GM23338 (cell line): ENCODE results near the gene SIRT4. TPM values are rescaled to one million over a fixed set of nuclear protein-coding genes. Genes with fewer than 3 reads are reported as not detected.

Source experiments
- ATAC-seq: fragments of 200-7000 bp; cut with Tn5 transposase; 3 replicates; pipeline ENCODE4 v1.9.1; 2020
- DNase-seq: peaks from one replicate; pipeline ENCODE4 v3.0.0-alpha.2; 2015; ENCODE audit warnings: low spot score
- H2AFZ ChIP-seq: fragments of 200-600 bp; sonication (generic); 2 replicates; pipeline ENCODE4 v1.8.0; 2016; ENCODE audit warnings: antibody characterized with exemption, mild to moderate bottlenecking, moderate library complexity
- H3F3A ChIP-seq: fragments of 200-600 bp; sonication (generic); replicated peaks from 2 replicates; pipeline ENCODE4 v1.8.0; 2017; ENCODE audit warnings: antibody characterized with exemption, mixed run types, low read depth
- H3K27ac ChIP-seq: fragments of 200-600 bp; sonication (generic); 2 replicates; pipeline ENCODE4 v1.6.1; 2016; ENCODE audit warnings: low read depth
- H3K27me3 ChIP-seq: fragments of 200-600 bp; sonication (generic); 2 replicates; pipeline ENCODE4 v1.8.0; 2016; ENCODE audit warnings: mild to moderate bottlenecking, mixed run types, moderate library complexity; ENCODE audit not compliant: insufficient read depth
- H3K36me3 ChIP-seq: fragments of 200-600 bp; sonication (generic); 2 replicates; pipeline ENCODE4 v1.8.0; 2016; ENCODE audit warnings: mild to moderate bottlenecking; ENCODE audit not compliant: insufficient read depth
- H3K4me1 ChIP-seq: fragments of 200-600 bp; sonication (generic); 2 replicates; pipeline ENCODE4 v1.8.0; 2016; ENCODE audit warnings: mild to moderate bottlenecking, moderate library complexity; ENCODE audit not compliant: insufficient read depth
- H3K4me2 ChIP-seq: fragments of 200-600 bp; sonication (generic); 2 replicates; pipeline ENCODE4 v1.7.1; 2017; ENCODE audit warnings: mixed run types
- H3K4me3 ChIP-seq: fragments of 200-600 bp; sonication (generic); 2 replicates; pipeline ENCODE4 v1.6.1; 2016; ENCODE audit warnings: mixed run types
- H3K79me2 ChIP-seq: fragments of 200-600 bp; sonication (generic); replicated peaks from 2 replicates; pipeline ENCODE4 v1.8.0; 2017; ENCODE audit warnings: mild to moderate bottlenecking; ENCODE audit not compliant: insufficient read depth
- H3K9me2 ChIP-seq: fragments of 200-600 bp; sonication (generic); 2 replicates; pipeline ENCODE4 v1.8.0; 2017; ENCODE audit not compliant: insufficient read depth
- H4K20me1 ChIP-seq: fragments of 200-600 bp; sonication (generic); replicated peaks from 2 replicates; pipeline ENCODE4 v1.8.0; 2017; ENCODE audit warnings: mild to moderate bottlenecking; ENCODE audit not compliant: insufficient read depth
- H3K27ac Mint-ChIP-seq: 2 replicates; pipeline ENCODE4 v1.8.0; 2020; ENCODE audit warnings: inconsistent platforms, mild to moderate bottlenecking, moderate library complexity, mixed read lengths
- H3K27me3 Mint-ChIP-seq: 3 replicates; pipeline ENCODE4 v1.8.0; 2022; ENCODE audit warnings: low read depth, mild to moderate bottlenecking, moderate library complexity, mixed read lengths, inconsistent platforms; ENCODE audit not compliant: insufficient read depth, poor library complexity
- H3K36me3 Mint-ChIP-seq: 3 replicates; pipeline ENCODE4 v1.8.0; 2021; ENCODE audit warnings: low read depth, mild to moderate bottlenecking, inconsistent platforms, moderate library complexity, mixed read lengths
- H3K4me1 Mint-ChIP-seq: 3 replicates; pipeline ENCODE4 v1.8.0; 2020; ENCODE audit warnings: mild to moderate bottlenecking, inconsistent platforms, mixed read lengths
- H3K4me3 Mint-ChIP-seq: 3 replicates; pipeline ENCODE4 v1.8.0; 2021; ENCODE audit warnings: moderate library complexity, mild to moderate bottlenecking, inconsistent platforms, mixed read lengths
- H3K9me3 Mint-ChIP-seq: 3 replicates; pipeline ENCODE4 v1.8.0; 2020; ENCODE audit warnings: moderate library complexity, mild to moderate bottlenecking, inconsistent platforms, mixed read lengths
- CTCF ChIP-seq, 2 experiments: fragments of 200-600 bp in 1 of 2; sonication (generic) in 1 of 2; conservative IDR thresholded peaks; 2 replicates each; pipeline versions ENCODE4 v1.5.1 to v1.6.1; 2016 to 2017; ENCODE audit warnings: antibody characterized with exemption in 2 of 2, low read depth in 2 of 2, mild to moderate bottlenecking in 2 of 2, moderate library complexity in 1 of 2
- EZH2 ChIP-seq: fragments of 200-600 bp; sonication (generic); IDR thresholded peaks from one replicate; pipeline ENCODE4 v1.8.0; 2017; ENCODE audit warnings: antibody characterized with exemption, mild to moderate bottlenecking, low read depth; ENCODE audit not compliant: unreplicated experiment
- EZH2phosphoT487 ChIP-seq: fragments of 200-600 bp; sonication (generic); IDR thresholded peaks from one replicate; pipeline ENCODE4 v1.8.1; 2018; ENCODE audit warnings: antibody characterized with exemption; ENCODE audit not compliant: unreplicated experiment
- JUNB ChIP-seq: IDR thresholded peaks from one replicate; pipeline ENCODE4 v1.6.1; 2016; ENCODE audit warnings: antibody characterized with exemption; ENCODE audit not compliant: unreplicated experiment
- NANOG ChIP-seq: IDR thresholded peaks from 2 replicates; pipeline ENCODE4 v1.6.1; 2016; ENCODE audit warnings: antibody characterized with exemption, borderline replicate concordance
- POLR2AphosphoS5 ChIP-seq: IDR thresholded peaks from 2 replicates; pipeline ENCODE4 v1.6.1; 2016; ENCODE audit warnings: antibody characterized with exemption, low read depth
- REST ChIP-seq: IDR thresholded peaks from one replicate; pipeline ENCODE4 v1.6.1; 2018; ENCODE audit warnings: antibody characterized with exemption; ENCODE audit not compliant: unreplicated experiment
- STAT1 ChIP-seq: IDR thresholded peaks from one replicate; pipeline ENCODE4 v1.6.1; 2016; ENCODE audit warnings: antibody characterized with exemption; ENCODE audit not compliant: unreplicated experiment
- ZNF114 ChIP-seq: fragments of 250-450 bp; sonication (Bioruptor Pico); IDR thresholded peaks from 2 replicates; pipeline ENCODE4 v1.5.0; 2020; ENCODE audit warnings: mild to moderate bottlenecking, moderate library complexity
- ZNF331 ChIP-seq: fragments of 250-450 bp; sonication (Bioruptor Pico); IDR thresholded peaks from 2 replicates; pipeline ENCODE4 v1.5.0; 2020; ENCODE audit warnings: low read depth, mild to moderate bottlenecking, moderate library complexity
- polyA plus RNA-seq: library from polyadenylated mRNA; unstranded; fragments of >200 nt; fragmentation: Nextera tagmentation; extraction: Ambion mirVana; gene quantifications from 2 replicates; pipeline ENCODE4 v1.2.1, GENCODE V29; 2016
- total RNA-seq: library from RNA; depleted of rRNA; stranded (reverse); fragments of >200 nt; shearing (Covaris generic); gene quantifications from 2 replicates; pipeline ENCODE4 v1.2.3, GENCODE V29; 2014
- TF ChIP-seq, protein P1 (sequence below): fragments of 250-450 bp; sonication (Bioruptor Pico); IDR thresholded peaks from 2 replicates; pipeline ENCODE4 v1.5.0; 2020; ENCODE audit warnings: mild to moderate bottlenecking, moderate library complexity

SIRT4 gene
- total and polyA plus RNA-seq, 2 experiments from 2014 or later, result 2.0 to 3.0 TPM

GRCh38 chr12:120283318-120283717 lies 18.8 kb upstream of the SIRT4 start:
- Histone ChIP-seq H3K27me3 (no peaks in the 10 kb centered on the region), H3K79me2 (no peaks in the 10 kb centered on the region), H3F3A (no peaks in the 10 kb centered on the region), H3K4me1 (no peaks in the 10 kb centered on the region), H3K9me2 (no peaks in the 10 kb centered on the region), H3K4me3 (no peak overlapping the region), H3K27ac (no peak overlapping the region), H4K20me1 (no peaks in the 10 kb centered on the region), H2AFZ (peak overlapping the region; percentile 66; the same call in 1 of the 2 replicates), H3K4me2 (no peak overlapping the region), H3K36me3 (no peaks in the 10 kb centered on the region)
- ATAC-seq (peak; percentile 67), DNase-seq (peak; percentile 70)
- TF ChIP-seq REST (no peak), ZNF114 (CRISPR knock-in tag) (no peak), STAT1 (no peak), EZH2phosphoT487 (no peak), POLR2AphosphoS5 (no peak), CTCF (conservative IDR thresholded peaks at IDR 0.05; ENCODE audit: low read depth in 2 of 2) (no peak), EZH2 (no peak), NANOG (no peak), ZNF331 (CRISPR knock-in tag) (no peak), JUNB (no peak)
- TF ChIP-seq, protein P1, sequence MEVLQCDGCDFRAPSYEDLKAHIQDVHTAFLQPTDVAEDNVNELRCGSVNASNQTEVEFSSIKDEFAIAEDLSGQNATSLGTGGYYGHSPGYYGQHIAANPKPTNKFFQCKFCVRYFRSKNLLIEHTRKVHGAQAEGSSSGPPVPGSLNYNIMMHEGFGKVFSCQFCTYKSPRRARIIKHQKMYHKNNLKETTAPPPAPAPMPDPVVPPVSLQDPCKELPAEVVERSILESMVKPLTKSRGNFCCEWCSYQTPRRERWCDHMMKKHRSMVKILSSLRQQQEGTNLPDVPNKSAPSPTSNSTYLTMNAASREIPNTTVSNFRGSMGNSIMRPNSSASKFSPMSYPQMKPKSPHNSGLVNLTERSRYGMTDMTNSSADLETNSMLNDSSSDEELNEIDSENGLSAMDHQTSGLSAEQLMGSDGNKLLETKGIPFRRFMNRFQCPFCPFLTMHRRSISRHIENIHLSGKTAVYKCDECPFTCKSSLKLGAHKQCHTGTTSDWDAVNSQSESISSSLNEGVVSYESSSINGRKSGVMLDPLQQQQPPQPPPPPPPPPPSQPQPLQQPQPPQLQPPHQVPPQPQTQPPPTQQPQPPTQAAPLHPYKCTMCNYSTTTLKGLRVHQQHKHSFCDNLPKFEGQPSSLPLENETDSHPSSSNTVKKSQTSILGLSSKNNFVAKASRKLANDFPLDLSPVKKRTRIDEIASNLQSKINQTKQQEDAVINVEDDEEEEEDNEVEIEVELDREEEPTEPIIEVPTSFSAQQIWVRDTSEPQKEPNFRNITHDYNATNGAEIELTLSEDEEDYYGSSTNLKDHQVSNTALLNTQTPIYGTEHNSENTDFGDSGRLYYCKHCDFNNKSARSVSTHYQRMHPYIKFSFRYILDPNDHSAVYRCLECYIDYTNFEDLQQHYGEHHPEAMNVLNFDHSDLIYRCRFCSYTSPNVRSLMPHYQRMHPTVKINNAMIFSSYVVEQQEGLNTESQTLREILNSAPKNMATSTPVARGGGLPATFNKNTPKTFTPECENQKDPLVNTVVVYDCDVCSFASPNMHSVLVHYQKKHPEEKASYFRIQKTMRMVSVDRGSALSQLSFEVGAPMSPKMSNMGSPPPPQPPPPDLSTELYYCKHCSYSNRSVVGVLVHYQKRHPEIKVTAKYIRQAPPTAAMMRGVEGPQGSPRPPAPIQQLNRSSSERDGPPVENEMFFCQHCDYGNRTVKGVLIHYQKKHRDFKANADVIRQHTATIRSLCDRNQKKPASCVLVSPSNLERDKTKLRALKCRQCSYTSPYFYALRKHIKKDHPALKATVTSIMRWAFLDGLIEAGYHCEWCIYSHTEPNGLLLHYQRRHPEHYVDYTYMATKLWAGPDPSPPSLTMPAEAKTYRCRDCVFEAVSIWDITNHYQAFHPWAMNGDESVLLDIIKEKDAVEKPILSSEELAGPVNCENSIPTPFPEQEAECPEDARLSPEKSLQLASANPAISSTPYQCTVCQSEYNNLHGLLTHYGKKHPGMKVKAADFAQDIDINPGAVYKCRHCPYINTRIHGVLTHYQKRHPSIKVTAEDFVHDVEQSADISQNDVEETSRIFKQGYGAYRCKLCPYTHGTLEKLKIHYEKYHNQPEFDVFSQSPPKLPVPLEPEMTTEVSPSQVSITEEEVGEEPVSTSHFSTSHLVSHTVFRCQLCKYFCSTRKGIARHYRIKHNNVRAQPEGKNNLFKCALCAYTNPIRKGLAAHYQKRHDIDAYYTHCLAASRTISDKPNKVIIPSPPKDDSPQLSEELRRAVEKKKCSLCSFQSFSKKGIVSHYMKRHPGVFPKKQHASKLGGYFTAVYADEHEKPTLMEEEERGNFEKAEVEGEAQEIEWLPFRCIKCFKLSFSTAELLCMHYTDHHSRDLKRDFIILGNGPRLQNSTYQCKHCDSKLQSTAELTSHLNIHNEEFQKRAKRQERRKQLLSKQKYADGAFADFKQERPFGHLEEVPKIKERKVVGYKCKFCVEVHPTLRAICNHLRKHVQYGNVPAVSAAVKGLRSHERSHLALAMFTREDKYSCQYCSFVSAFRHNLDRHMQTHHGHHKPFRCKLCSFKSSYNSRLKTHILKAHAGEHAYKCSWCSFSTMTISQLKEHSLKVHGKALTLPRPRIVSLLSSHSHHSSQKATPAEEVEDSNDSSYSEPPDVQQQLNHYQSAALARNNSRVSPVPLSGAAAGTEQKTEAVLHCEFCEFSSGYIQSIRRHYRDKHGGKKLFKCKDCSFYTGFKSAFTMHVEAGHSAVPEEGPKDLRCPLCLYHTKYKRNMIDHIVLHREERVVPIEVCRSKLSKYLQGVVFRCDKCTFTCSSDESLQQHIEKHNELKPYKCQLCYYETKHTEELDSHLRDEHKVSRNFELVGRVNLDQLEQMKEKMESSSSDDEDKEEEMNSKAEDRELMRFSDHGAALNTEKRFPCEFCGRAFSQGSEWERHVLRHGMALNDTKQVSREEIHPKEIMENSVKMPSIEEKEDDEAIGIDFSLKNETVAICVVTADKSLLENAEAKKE (CRISPR knock-in tag), result no peak
- H3K4me3 Mint-ChIP-seq, result no peak overlapping the region; the same call in 2 of the 3 replicates
- peaks cover 6% of the 10 kb centered on the region for H3K4me1 Mint-ChIP-seq
- peaks cover 6% of the 10 kb centered on the region for H3K36me3 Mint-ChIP-seq
- no peak overlapping the region for H3K27ac Mint-ChIP-seq
- H3K9me3 Mint-ChIP-seq, result peaks cover 17% of the 10 kb centered on the region
- peaks cover 13% of the 10 kb centered on the region for H3K27me3 Mint-ChIP-seq
